ENCODE data around the gene TMEM128.

DNA sequence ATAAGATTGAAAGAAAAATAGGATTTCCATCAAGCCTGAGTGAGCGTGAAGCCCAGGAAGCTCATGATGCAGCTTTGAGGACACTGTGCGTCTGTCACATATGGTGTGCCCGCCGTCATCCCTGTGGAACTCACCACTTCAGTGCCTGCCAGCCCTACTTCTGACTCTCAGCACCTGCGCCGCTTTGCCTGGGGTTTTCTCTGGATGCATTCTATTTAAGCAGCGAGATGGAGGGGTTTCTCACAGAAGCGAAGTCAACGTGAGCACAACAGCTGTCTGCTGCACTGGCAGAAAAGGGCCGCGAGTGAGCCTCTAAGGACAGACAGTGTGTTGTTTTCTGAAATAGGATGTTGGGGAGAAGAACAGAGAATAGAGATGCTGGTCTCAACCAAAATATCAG, 6.2 kb upstream of the TMEM128 start:
- TF ChIP-seq, protein P1, sequence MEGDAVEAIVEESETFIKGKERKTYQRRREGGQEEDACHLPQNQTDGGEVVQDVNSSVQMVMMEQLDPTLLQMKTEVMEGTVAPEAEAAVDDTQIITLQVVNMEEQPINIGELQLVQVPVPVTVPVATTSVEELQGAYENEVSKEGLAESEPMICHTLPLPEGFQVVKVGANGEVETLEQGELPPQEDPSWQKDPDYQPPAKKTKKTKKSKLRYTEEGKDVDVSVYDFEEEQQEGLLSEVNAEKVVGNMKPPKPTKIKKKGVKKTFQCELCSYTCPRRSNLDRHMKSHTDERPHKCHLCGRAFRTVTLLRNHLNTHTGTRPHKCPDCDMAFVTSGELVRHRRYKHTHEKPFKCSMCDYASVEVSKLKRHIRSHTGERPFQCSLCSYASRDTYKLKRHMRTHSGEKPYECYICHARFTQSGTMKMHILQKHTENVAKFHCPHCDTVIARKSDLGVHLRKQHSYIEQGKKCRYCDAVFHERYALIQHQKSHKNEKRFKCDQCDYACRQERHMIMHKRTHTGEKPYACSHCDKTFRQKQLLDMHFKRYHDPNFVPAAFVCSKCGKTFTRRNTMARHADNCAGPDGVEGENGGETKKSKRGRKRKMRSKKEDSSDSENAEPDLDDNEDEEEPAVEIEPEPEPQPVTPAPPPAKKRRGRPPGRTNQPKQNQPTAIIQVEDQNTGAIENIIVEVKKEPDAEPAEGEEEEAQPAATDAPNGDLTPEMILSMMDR (IDR thresholded peaks at IDR 0.05; ENCODE audit: low read depth, low read length, poor library complexity, severe bottlenecking), result no peak
- TF ChIP-seq EZH2phosphoT487 (IDR thresholded peaks at IDR 0.05; ENCODE audit: borderline replicate concordance, low read length), result no peak
